H1 (cell line): ENCODE measurements around the gene NHLRC2. TPM values are rescaled to one million over a fixed set of nuclear protein-coding genes. Genes with fewer than 3 reads are reported as not detected.

Experiments
- CTCF ChIA-PET: fragments of 300-600 bp; sonication (Branson Sonifier 250); formaldehyde crosslinking; loops from one replicate; lab custom pipeline; 2021; ENCODE audit not compliant: partially characterized antibody; lab: Charles Lee
- POLR2A ChIA-PET: fragments of 300-600 bp; sonication (Branson Sonifier 250); formaldehyde crosslinking; loops from one replicate; lab custom pipeline; 2021; ENCODE audit warnings: inconsistent platforms; ENCODE audit not compliant: partially characterized antibody; lab: Charles Lee
- DNase-seq, 2 experiments: peaks; one replicate each; pipeline versions ENCODE4 v3.0.0 to v3.0.0-alpha.2; 2010 to 2022; ENCODE audit warnings: low spot score in 2 of 2, low read depth in 1 of 2, mixed read lengths in 1 of 2
- FAIRE-seq: peaks from 2 replicates; lab custom pipeline; 2011; peaks lifted over from hg19 to GRCh38; lab: Jason Lieb, UNC
- H2AFZ ChIP-seq: 2 replicates; pipeline ENCODE4 v1.8.1; 2012; ENCODE audit warnings: low read length, inconsistent platforms
- H2AK5ac ChIP-seq: 2 replicates; pipeline ENCODE4 v1.6.1; 2013; ENCODE audit warnings: low read depth, low read length
- H2BK120ac ChIP-seq: replicated peaks from 2 replicates; pipeline ENCODE3; 2013; ENCODE audit warnings: low read depth, low read length, inconsistent platforms
- H2BK12ac ChIP-seq: 2 replicates; pipeline ENCODE4 v1.6.1; 2013; ENCODE audit warnings: low read depth, low read length
- H2BK15ac ChIP-seq: 2 replicates; pipeline ENCODE4 v1.6.1; 2013; ENCODE audit warnings: low read length
- H2BK20ac ChIP-seq: 2 replicates; pipeline ENCODE4 v1.6.1; 2013; ENCODE audit warnings: low read length
- H2BK5ac ChIP-seq: 2 replicates; pipeline ENCODE4 v1.6.1; 2013; ENCODE audit warnings: low read depth, low read length
- H3K14ac ChIP-seq: 2 replicates; pipeline ENCODE4 v1.6.1; 2013; ENCODE audit warnings: inconsistent platforms; ENCODE audit not compliant: insufficient read length
- H3K18ac ChIP-seq: 2 replicates; pipeline ENCODE4 v1.6.1; 2013; ENCODE audit warnings: low read length; ENCODE audit errors: extremely low read depth
- H3K23ac ChIP-seq: 2 replicates; pipeline ENCODE4 v1.6.1; 2013; ENCODE audit warnings: inconsistent platforms; ENCODE audit not compliant: insufficient read length
- H3K23me2 ChIP-seq: 2 replicates; pipeline ENCODE4 v1.6.1; 2013; ENCODE audit warnings: low read depth, low read length
- H3K27ac ChIP-seq: 2 replicates; pipeline ENCODE4 v1.6.1; 2011; ENCODE audit warnings: low read depth, low read length, inconsistent platforms
- H3K27me3 ChIP-seq, 4 experiments: replicated peaks in 1 of 4; 1 replicate in 1 of 4; 2 replicates in 3 of 4; pipeline versions ENCODE4 v1.6.1 to v1.8.1; 2011 to 2013; ENCODE audit warnings: low read length in 3 of 4, mild to moderate bottlenecking in 3 of 4, inconsistent platforms in 2 of 4, mixed read lengths in 2 of 4, moderate library complexity in 1 of 4; ENCODE audit not compliant: control insufficient read depth in 3 of 4, insufficient read depth in 3 of 4; ENCODE audit errors: extremely low read depth in 1 of 4
- H3K36me3 ChIP-seq, 4 experiments: 2 replicates each; pipeline versions ENCODE4 v1.6.1 to v1.8.1; 2011 to 2013; ENCODE audit warnings: mild to moderate bottlenecking in 4 of 4, low read length in 3 of 4, moderate library complexity in 2 of 4, control low read depth in 1 of 4, inconsistent platforms in 1 of 4; ENCODE audit not compliant: insufficient read depth in 4 of 4, control insufficient read depth in 2 of 4
- H3K4ac ChIP-seq: replicated peaks from 2 replicates; pipeline ENCODE3; 2013; ENCODE audit warnings: low read length, low read depth, mixed read lengths, inconsistent platforms; ENCODE audit not compliant: insufficient read length
- H3K4me1 ChIP-seq, 4 experiments: replicated peaks in 1 of 4; 1 replicate in 1 of 4; 2 replicates in 3 of 4; pipeline versions ENCODE4 v1.6.1 to v1.8.1; 2011 to 2013; ENCODE audit warnings: low read length in 3 of 4, inconsistent platforms in 2 of 4, mixed read lengths in 1 of 4; ENCODE audit not compliant: insufficient read depth in 4 of 4, control insufficient read depth in 3 of 4
- H3K4me2 ChIP-seq, 2 experiments: 2 replicates each; pipeline versions ENCODE4 v1.6.1 to v1.8.1; 2011 to 2013; ENCODE audit warnings: low read depth in 2 of 2, low read length in 2 of 2, control low read depth in 1 of 2, inconsistent platforms in 1 of 2, mild to moderate bottlenecking in 1 of 2; ENCODE audit not compliant: insufficient read depth in 1 of 2
- H3K4me3 ChIP-seq, 4 experiments: fragments of 200-600, 300-600 bp in 1 of 4; sonication (generic), shearing (Covaris generic), sonication (Bioruptor Twin) in 1 of 4; 2 replicates each; pipeline versions ENCODE4 v1.5.1 to v1.8.1; 2011 to 2016; ENCODE audit warnings: low read length in 4 of 4, low read depth in 3 of 4, control low read depth in 2 of 4, inconsistent platforms in 2 of 4, mild to moderate bottlenecking in 2 of 4, mixed read lengths in 1 of 4, moderate library complexity in 1 of 4; ENCODE audit not compliant: insufficient read depth in 2 of 4; ENCODE audit errors: extremely low read depth in 1 of 4
- H3K56ac ChIP-seq: replicated peaks from 2 replicates; pipeline ENCODE3; 2013; ENCODE audit warnings: low read depth, mild to moderate bottlenecking, mixed read lengths, low read length, inconsistent platforms; ENCODE audit not compliant: insufficient read length
- H3K79me1 ChIP-seq: 2 replicates; pipeline ENCODE4 v1.6.1; 2013; ENCODE audit warnings: low read depth, low read length, control low read depth
- H3K79me2 ChIP-seq, 2 experiments: 2 replicates each; pipeline versions ENCODE4 v1.6.1 to v1.8.1; 2012 to 2013; ENCODE audit warnings: low read length in 2 of 2, mild to moderate bottlenecking in 2 of 2, inconsistent platforms in 1 of 2; ENCODE audit not compliant: insufficient read depth in 2 of 2, control insufficient read depth in 1 of 2
- H3K9ac ChIP-seq, 4 experiments: replicated peaks in 1 of 4; 1 replicate in 1 of 4; 2 replicates in 3 of 4; pipeline versions ENCODE4 v1.6.1 to v1.8.1; 2011 to 2013; ENCODE audit warnings: low read depth in 3 of 4, low read length in 3 of 4, control low read depth in 2 of 4, mild to moderate bottlenecking in 2 of 4, moderate library complexity in 2 of 4, inconsistent platforms in 1 of 4; ENCODE audit errors: extremely low read depth in 1 of 4
- H3K9me3 ChIP-seq, 2 experiments: 2 replicates each; pipeline versions ENCODE4 v1.6.1 to v1.8.1; 2012 to 2013; ENCODE audit warnings: mild to moderate bottlenecking in 2 of 2, moderate library complexity in 2 of 2, control low read depth in 1 of 2, inconsistent platforms in 1 of 2, low read depth in 1 of 2, low read length in 1 of 2, mixed read lengths in 1 of 2; ENCODE audit not compliant: insufficient read depth in 2 of 2
- H4K20me1 ChIP-seq, 2 experiments: replicated peaks in 1 of 2; 2 replicates each; pipeline versions ENCODE3 to v1.8.1; 2011 to 2013; ENCODE audit warnings: inconsistent platforms in 2 of 2, low read length in 2 of 2, mild to moderate bottlenecking in 1 of 2; ENCODE audit not compliant: insufficient read depth in 2 of 2, control insufficient read depth in 1 of 2
- H4K5ac ChIP-seq: 2 replicates; pipeline ENCODE4 v1.6.1; 2013; ENCODE audit warnings: low read length, low read depth, mixed read lengths, inconsistent platforms; ENCODE audit not compliant: insufficient read length
- H4K8ac ChIP-seq: 2 replicates; pipeline ENCODE4 v1.8.0; 2013; ENCODE audit warnings: mild to moderate bottlenecking, moderate library complexity, low read length, inconsistent platforms; ENCODE audit not compliant: insufficient read depth; ENCODE audit errors: extremely low read depth
- H4K91ac ChIP-seq: replicated peaks from 2 replicates; pipeline ENCODE3; 2013; ENCODE audit warnings: low read length, mixed read lengths, inconsistent platforms; ENCODE audit not compliant: insufficient read length
- ASH2L ChIP-seq: fragments of 200-600, 300-600 bp; sonication (generic); IDR thresholded peaks from one replicate; pipeline ENCODE4 v1.7.1; 2017; ENCODE audit warnings: low read length
- FOSL1 ChIP-seq: IDR thresholded peaks from 2 replicates; pipeline ENCODE4 v1.6.1; 2011; ENCODE audit warnings: mild to moderate bottlenecking, low read depth, low read length, moderate library complexity; ENCODE audit not compliant: insufficient read depth
- GTF2F1 ChIP-seq: IDR thresholded peaks from 2 replicates; pipeline ENCODE4 v1.6.1; 2012; ENCODE audit warnings: low read depth, low read length, improper control_type of control experiment, borderline replicate concordance
- RBBP5 ChIP-seq: IDR thresholded peaks from 2 replicates; pipeline ENCODE4 v1.7.1; 2012; ENCODE audit warnings: low read depth, mild to moderate bottlenecking, inconsistent platforms, low read length, moderate library complexity, borderline replicate concordance
- RFX5 ChIP-seq: IDR thresholded peaks from 2 replicates; pipeline ENCODE4 v1.6.1; 2011; ENCODE audit warnings: low read depth, low read length, improper control_type of control experiment, borderline replicate concordance
- RNF2 ChIP-seq: fragments of 200-900, 300-1000 bp; sonication (generic); IDR thresholded peaks from 2 replicates; pipeline ENCODE4 v1.7.1; 2016; ENCODE audit warnings: borderline replicate concordance, low read depth, mild to moderate bottlenecking, antibody characterized with exemption, low read length; ENCODE audit not compliant: poor library complexity, severe bottlenecking; ENCODE audit errors: missing control alignments
- SP4 ChIP-seq: IDR thresholded peaks from 2 replicates; pipeline ENCODE4 v1.6.1; 2012; ENCODE audit warnings: low read length, inconsistent platforms
- TEAD4 ChIP-seq: IDR thresholded peaks from 2 replicates; pipeline ENCODE4 v1.6.1; 2012; ENCODE audit warnings: low read depth, low read length, inconsistent platforms, mixed read lengths
- YY1 ChIP-seq: IDR thresholded peaks from 2 replicates; pipeline ENCODE4 v1.6.1; 2011; ENCODE audit warnings: low read depth, mild to moderate bottlenecking, low read length
- WGBS, 2 experiments: shearing (Covaris generic) in 1 of 2; methylation state at CpG; one replicate each; pipeline versions ENCODE4 v1.1.6 to v1.1.7; 2013 to 2015; ENCODE audit warnings: low lambda C conversion rate in 2 of 2, mixed read lengths in 2 of 2, inconsistent platforms in 1 of 2, low coverage in 1 of 2, missing lambda C conversion rate in 1 of 2; ENCODE audit not compliant: insufficient replicate concordance in 2 of 2, insufficient coverage in 1 of 2, insufficient read length in 1 of 2; ENCODE audit errors: extremely low coverage in 1 of 2, missing lambda C conversion rate in 1 of 2; 5-methylcytosine and 5-hydroxymethylcytosine counted together
- polyA plus RNA-seq, 7 experiments: library from polyadenylated mRNA; depleted of rRNA in 3 of 7; stranded (reverse) in 5 of 7; unstranded in 2 of 7; fragments of >200 nt in 5 of 7; fragments of 200-250 nt in 2 of 7; gene quantifications; 1 replicate in 5 of 7; 2 replicates in 1 of 7; 4 replicates in 1 of 7; pipeline versions ENCODE4 v1.2.1 to v1.2.3, GENCODE V29; 2011 to 2013; ENCODE audit warnings: missing spikeins in 2 of 7, mixed read lengths in 2 of 7
- total RNA-seq: library from RNA; stranded (reverse); fragmentation: NEBNext Ultra II Directional; extraction: Animal tissue kit (Norgen Biotek cat#: 25700); gene quantifications from 2 replicates; pipeline ENCODE4 v1.2.1, GENCODE V29; 2021

The NHLRC2 gene
- total and polyA plus RNA-seq, 2 of the 8 experiments (the other 6 are each of a cell fraction or from before 2014, with no cell fraction given), result 4.9 to 25.6 TPM

DNA sequence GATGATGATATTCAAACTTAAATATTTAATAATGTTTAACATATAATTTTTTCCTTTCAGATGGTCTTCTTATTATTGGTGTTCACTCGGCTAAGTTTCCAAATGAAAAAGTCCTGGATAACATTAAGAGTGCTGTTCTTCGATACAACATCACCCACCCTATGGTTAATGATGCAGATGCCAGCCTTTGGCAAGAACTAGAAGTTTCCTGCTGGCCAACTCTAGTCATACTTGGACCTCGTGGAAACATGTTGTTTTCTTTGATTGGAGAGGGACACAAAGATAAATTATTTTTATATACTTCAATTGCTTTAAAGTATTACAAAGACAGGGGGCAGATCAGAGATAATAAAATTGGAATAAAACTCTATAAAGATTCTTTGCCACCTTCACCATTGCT lies 22.0 kb downstream of the NHLRC2 start:
- CTCF ChIA-PET, result interaction anchor here (0.7 kb wide), 2 partner anchors 402 to 410 kb away, joined by 3 to 4 read pairs; no protein-coding TSS in a partner anchor
- H2BK12ac ChIP-seq, result no peak overlapping the region

More for the DNA sequence above, 22.0 kb downstream of the NHLRC2 start:
- Histone ChIP-seq H3K9ac (no peak overlapping the region), H3K23ac (no peak overlapping the region), H3K27ac (no peak overlapping the region), H4K20me1 (no peaks in the 10 kb centered on the region), H2AFZ (no peak overlapping the region), H3K27me3 (no peaks in the 10 kb centered on the region), H3K79me1 (no peaks in the 10 kb centered on the region), H3K4me1 (no peaks in the 10 kb centered on the region), H3K14ac (no peak overlapping the region), H3K56ac (no peak overlapping the region), H4K8ac (no peak overlapping the region), H3K9me3 (no peaks in the 10 kb centered on the region), H3K36me3 (peaks cover 0 to 16% (median 3%) of the 10 kb centered on the region in 4 experiments; a peak in 3 of 8 replicates), H2BK5ac (no peak overlapping the region), H4K5ac (no peak overlapping the region), H3K79me2 (peaks cover 0 to 32% of the 10 kb centered on the region in 2 experiments; a peak in 3 of 4 replicates), H3K4ac (no peak overlapping the region), H3K23me2 (no peaks in the 10 kb centered on the region; the same call in 1 of the 2 replicates), H3K18ac (no peak overlapping the region), H2AK5ac (no peak overlapping the region), H3K4me3 (no peak overlapping the region), H3K4me2 (no peak overlapping the region), H4K91ac (no peak overlapping the region), H2BK120ac (no peak overlapping the region), H2BK15ac (no peak overlapping the region), H2BK20ac (no peak overlapping the region)
- POLR2A ChIA-PET, result no interaction called here
- DNase-seq, result no peak
- WGBS, 2 experiments, result 93% methylated on average over 3 of the region's 3 CpGs; no CpG with 5 or more reads in 1 of the 2 experiments
- FAIRE-seq, result no peak
- TF ChIP-seq RNF2, result no peak
- TF ChIP-seq GTF2F1, result no peak
- no peak for TF ChIP-seq RBBP5
- no peak for TF ChIP-seq ASH2L
- TF ChIP-seq YY1, result no peak
- no peak for TF ChIP-seq FOSL1
- no peak for TF ChIP-seq SP4
- TF ChIP-seq TEAD4, result no peak
- no peak for TF ChIP-seq RFX5
